Stromal cell of bone marrow (primary cell): Measurements from ENCODE around the gene UQCC3.
A peak's percentile ranks its signal among the peaks of the same experiment; 100 is the strongest.
"Not testable (repeated sequence)": the region's sequence is repeated elsewhere in the genome, so short reads cannot be mapped to it uniquely, and the experiment has no call there.

ENCODE experiments used
- DNase-seq: peaks from one replicate; pipeline ENCODE4 v3.0.0-alpha.2; 2012; ENCODE audit warnings: low read depth

UQCC3 gene

GRCh38 chr11:62665599-62666258, 5.7 kb upstream of the UQCC3 start:
- DNase-seq: peak; percentile 31

GRCh38 chr11:62666259-62666926, 5.1 kb upstream of the UQCC3 start:
- DNase-seq: no peak

GRCh38 chr11:62667460-62667859, 4.0 kb upstream of the UQCC3 start:
- DNase-seq: no peak

GRCh38 chr11:62669420-62670161, 1.9 kb upstream of the UQCC3 start:
- DNase-seq: no peak

GRCh38 chr11:62671236-62671607, 251 bp upstream of the UQCC3 start:
- no peak for DNase-seq

- DNase-seq: no peak
These were observed 1.7 kb downstream of the UQCC3 start for GRCh38 chr11:62673196-62673525.

GRCh38 chr11:62675415-62675814, 3.9 kb downstream of the UQCC3 start:
- DNase-seq: not testable (repeated sequence)

- DNase-seq: no peak
These were observed 5.2 kb downstream of the UQCC3 start for GRCh38 chr11:62676698-62677097.

- DNase-seq: no peak
These were observed 5.7 kb downstream of the UQCC3 start for GRCh38 chr11:62677156-62677555.

- DNase-seq: no peak
These were observed 6.2 kb downstream of the UQCC3 start for GRCh38 chr11:62677714-62678113.

- no peak for DNase-seq
These were observed 6.9 kb downstream of the UQCC3 start for GRCh38 chr11:62678433-62678769.

GRCh38 chr11:62678770-62679696, 7.6 kb downstream of the UQCC3 start, which contains the start of gene UBXN1:
UBXN1 (minus strand) TSS chr11:62679073; CDS start chr11:62678923, 150 bp downstream.
- DNase-seq: peak; percentile 91

GRCh38 chr11:62680825-62681240, 9.4 kb downstream of the UQCC3 start:
- DNase-seq: peak; percentile 88

- DNase-seq: no peak
These were observed 11.0 kb downstream of the UQCC3 start for GRCh38 chr11:62682518-62682917.

- DNase-seq: no peak
These were observed 16.3 kb downstream of the UQCC3 start for GRCh38 chr11:62687508-62688396.

GRCh38 chr11:62688491-62688890, 17.0 kb downstream of the UQCC3 start:
- no peak for DNase-seq

GRCh38 chr11:62689421-62690183, 18.1 kb downstream of the UQCC3 start, which contains the start of gene LRRN4CL:
LRRN4CL (minus strand) TSS chr11:62689530; CDS start chr11:62688508, 1,022 bp downstream.
- DNase-seq: peak; percentile 94

- not testable (repeated sequence) for DNase-seq
These were observed 22.2 kb downstream of the UQCC3 start for GRCh38 chr11:62693624-62694023.

GRCh38 chr11:62694455-62695167, 23.1 kb downstream of the UQCC3 start:
- peak; percentile 83 for DNase-seq

- no peak for DNase-seq
These were observed 30.8 kb downstream of the UQCC3 start for GRCh38 chr11:62702246-62702645.
